ENCODE data around the gene AAK1. TPM values are rescaled to one million over a fixed set of nuclear protein-coding genes. Genes with fewer than 3 reads are reported as not detected.

Gene AAK1
- total RNA-seq, 1 experiment from 2014 or later, result 30.6 TPM

DNA sequence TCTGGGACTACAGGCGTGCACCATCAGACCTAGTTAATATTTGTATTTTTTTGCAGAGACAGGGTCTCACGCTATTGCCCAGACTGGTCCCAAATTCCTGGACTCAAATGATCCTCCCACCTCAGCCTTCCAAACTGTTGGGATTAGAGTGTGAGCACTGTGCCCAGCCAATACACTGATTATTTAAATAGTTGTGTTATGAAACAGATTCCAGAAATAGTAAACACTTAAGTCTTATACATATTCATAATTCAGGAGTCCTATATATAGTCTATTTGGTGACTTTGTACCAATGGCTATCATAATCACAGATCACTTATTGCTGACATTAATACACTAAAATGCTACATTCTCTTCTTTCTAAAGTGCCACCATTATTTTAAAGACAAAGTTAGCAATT, 219.1 kb downstream of the AAK1 start:
- no peak overlapping the region for H3K18ac ChIP-seq (ENCODE audit: insufficient read length, low read depth, low read length)
- no peak overlapping the region for H3K9ac ChIP-seq (ENCODE audit: extremely low read depth, insufficient read length, low read length)
- Mint-ChIP-seq H3K9me3 (no peaks in the 10 kb centered on the region), H3K4me3 (no peak overlapping the region), H3K27ac (no peak overlapping the region), H3K36me3 (ENCODE audit: insufficient read depth in 1 of 3, low read depth in 3 of 3) (peaks cover 5 to 44% (median 33%) of the 10 kb centered on the region in 3 experiments; a peak in 6 of 7 replicates), H3K27me3 (ENCODE audit: low read depth) (no peaks in the 10 kb centered on the region), H3K4me1 (no peaks in the 10 kb centered on the region)
- H2BK12ac ChIP-seq (ENCODE audit: insufficient read length, low read depth, low read length), result no peak overlapping the region
- H3K4me2 ChIP-seq (ENCODE audit: insufficient read depth, insufficient read length, low read length), result no peak overlapping the region
- H4K20me1 ChIP-seq (ENCODE audit: control insufficient read depth, insufficient read depth, insufficient read length), result no peaks in the 10 kb centered on the region
- no peak overlapping the region for H3K27ac ChIP-seq (ENCODE audit: insufficient read length, low read depth, low read length)
- DNase-seq, result no peak
- H4K8ac ChIP-seq (replicated peaks; ENCODE audit: insufficient read length, low read depth, low read length), result no peak overlapping the region
- H3K4ac ChIP-seq (ENCODE audit: low read depth, low read length), result no peak overlapping the region
- no peak overlapping the region for H2AFZ ChIP-seq (ENCODE audit: low read length)
- no peak overlapping the region for H2BK120ac ChIP-seq (ENCODE audit: low read depth, low read length, poor library complexity, severe bottlenecking)
- no peaks in the 10 kb centered on the region for H3K27me3 ChIP-seq (ENCODE audit: insufficient read depth, low read length)
- TF ChIP-seq CTCF (conservative IDR thresholded peaks at IDR 0.05), result no peak
- H3K56ac ChIP-seq (ENCODE audit: insufficient read length, low read depth, low read length), result no peak overlapping the region
- H3K14ac ChIP-seq (ENCODE audit: insufficient read depth, low read length), result no peak overlapping the region
- H3K79me2 ChIP-seq (ENCODE audit: insufficient read depth, low read length), result no peaks in the 10 kb centered on the region
- H3K79me1 ChIP-seq (ENCODE audit: insufficient read depth, low read depth, low read length, poor library complexity, severe bottlenecking), result no peaks in the 10 kb centered on the region
- no peak overlapping the region for H2AK5ac ChIP-seq (ENCODE audit: insufficient read length, low read length)
- H2BK20ac ChIP-seq (ENCODE audit: low read depth, low read length, poor library complexity, severe bottlenecking), result no peak overlapping the region
- no peak overlapping the region for H3T11ph ChIP-seq (ENCODE audit: low read length)
- H4K5ac ChIP-seq (ENCODE audit: insufficient read length, low read depth, low read length), result no peak overlapping the region
- no peak overlapping the region for H4K91ac ChIP-seq (ENCODE audit: insufficient read length, low read depth, low read length)
- H3K23ac ChIP-seq (ENCODE audit: insufficient read length, low read depth, low read length), result no peak overlapping the region
- H3K9me3 ChIP-seq (ENCODE audit: control insufficient read depth, low read depth, low read length), result no peaks in the 10 kb centered on the region
- H2BK5ac ChIP-seq (ENCODE audit: insufficient read length, low read length), result no peak overlapping the region
- H3K4me1 ChIP-seq (ENCODE audit: insufficient read depth, low read length), result no peaks in the 10 kb centered on the region
- no peaks in the 10 kb centered on the region for H3K23me2 ChIP-seq (ENCODE audit: insufficient read length, low read depth, low read length, poor library complexity, severe bottlenecking)
- H2BK15ac ChIP-seq (ENCODE audit: low read depth, low read length), result no peak overlapping the region
- no CpG with 5 or more reads among the region's 2 CpGs for WGBS (ENCODE audit: extremely low coverage, insufficient read length, low lambda C conversion rate)
